GM23338 (cell line): ENCODE measurements around the gene C1QTNF7.

Experiments
- CTCF ChIP-seq, 2 experiments: fragments of 200-600 bp in 1 of 2; sonication (generic) in 1 of 2; conservative IDR thresholded peaks; 2 replicates each; pipeline versions ENCODE4 v1.5.1 to v1.6.1; 2016 to 2017; ENCODE audit warnings: antibody characterized with exemption in 2 of 2, low read depth in 2 of 2, mild to moderate bottlenecking in 2 of 2, moderate library complexity in 1 of 2
- EZH2phosphoT487 ChIP-seq: fragments of 200-600 bp; sonication (generic); IDR thresholded peaks from one replicate; pipeline ENCODE4 v1.8.1; 2018; ENCODE audit warnings: antibody characterized with exemption; ENCODE audit not compliant: unreplicated experiment
- POLR2AphosphoS5 ChIP-seq: IDR thresholded peaks from 2 replicates; pipeline ENCODE4 v1.6.1; 2016; ENCODE audit warnings: antibody characterized with exemption, low read depth
- ZNF114 ChIP-seq: fragments of 250-450 bp; sonication (Bioruptor Pico); IDR thresholded peaks from 2 replicates; pipeline ENCODE4 v1.5.0; 2020; ENCODE audit warnings: mild to moderate bottlenecking, moderate library complexity

GRCh38 chr4:15444276-15444675 lies 16.4 kb downstream of the C1QTNF7 start:
- TF ChIP-seq CTCF (conservative IDR thresholded peaks at IDR 0.05; ENCODE audit: low read depth in 2 of 2) (no peak), POLR2AphosphoS5 (no peak), EZH2phosphoT487 (no peak), ZNF114 (no peak)
